T-cell (primary cell): Measurements from ENCODE around the gene SGCA. TPM values are rescaled to one million over a fixed set of nuclear protein-coding genes. Genes with fewer than 3 reads are reported as not detected.
A peak's percentile ranks its signal among the peaks of the same experiment; 100 is the strongest.

Experiments used
- ATAC-seq, 4 experiments: fragments of 200-7000 bp in 3 of 4; fragments of 150-1000 bp in 1 of 4; cut with Tn5 transposase; replicated peaks in 1 of 4; 1 replicate in 3 of 4; 2 replicates in 1 of 4; pipeline ENCODE4 v1.10.0; 2021; ENCODE audit warnings: moderate library complexity in 3 of 4, mild to moderate bottlenecking in 2 of 4, moderate number of reproducible peaks in 1 of 4
- CTCF ChIA-PET, 2 donors: fragments of 300-600 bp; sonication (Branson Sonifier 250); formaldehyde crosslinking; loops; one replicate each; lab custom pipeline; 2022; ENCODE audit warnings: antibody characterized with exemption in 2 of 2; lab: Charles Lee
- POLR2A ChIA-PET, 2 donors: fragments of 300-600 bp; sonication (Branson Sonifier 250); formaldehyde crosslinking; loops; one replicate each; lab custom pipeline; 2022; ENCODE audit warnings: antibody characterized with exemption in 2 of 2; lab: Charles Lee
- DNase-seq, 35 experiments: peaks; one replicate each; pipeline versions ENCODE4 v3.0.0 to v3.0.0-alpha.2; 2013 to 2023
- H3K27ac ChIP-seq: one replicate; pipeline ENCODE4 v1.5.1; 2013; ENCODE audit warnings: low read length
- H3K27me3 ChIP-seq, 2 experiments: replicated peaks in 1 of 2; 1 replicate in 1 of 2; 2 replicates in 1 of 2; pipeline versions ENCODE4 v1.6.1 to v1.7.0; 2013; ENCODE audit warnings: low read length in 1 of 2, mixed read lengths in 1 of 2; ENCODE audit not compliant: control insufficient read depth in 2 of 2, insufficient read depth in 2 of 2; ENCODE audit errors: extremely low read depth in 1 of 2
- H3K36me3 ChIP-seq, 2 donors: 1 replicate in 1 of 2; 2 replicates in 1 of 2; pipeline versions ENCODE4 v1.6.1 to v1.7.0; 2013; ENCODE audit warnings: low read length in 1 of 2; ENCODE audit not compliant: control insufficient read depth in 2 of 2, insufficient read depth in 1 of 2; ENCODE audit errors: extremely low read depth in 1 of 2
- H3K4me1 ChIP-seq, 2 experiments: 1 replicate in 1 of 2; 2 replicates in 1 of 2; pipeline versions ENCODE4 v1.6.1 to v1.7.0; 2013; ENCODE audit warnings: low read length in 2 of 2, mixed read lengths in 1 of 2; ENCODE audit not compliant: insufficient read depth in 2 of 2, control insufficient read depth in 1 of 2; ENCODE audit errors: extremely low read depth in 1 of 2
- H3K4me3 ChIP-seq, 2 donors: 1 replicate in 1 of 2; 2 replicates in 1 of 2; pipeline versions ENCODE4 v1.5.1 to v1.7.0; 2013; ENCODE audit warnings: mild to moderate bottlenecking in 2 of 2, low read length in 1 of 2, moderate library complexity in 1 of 2; ENCODE audit not compliant: control insufficient read depth in 1 of 2; ENCODE audit errors: extremely low read depth in 1 of 2
- H3K9me3 ChIP-seq: 2 replicates; pipeline ENCODE4 v1.7.0; 2013
- H3K27ac Mint-ChIP-seq, 2 donors: one replicate each; pipeline ENCODE4 v1.8.0; 2020 to 2021; ENCODE audit warnings: mild to moderate bottlenecking in 2 of 2, mixed read lengths in 2 of 2
- H3K27me3 Mint-ChIP-seq, 2 donors: one replicate each; pipeline ENCODE4 v1.8.0; 2021 to 2022; ENCODE audit warnings: mixed read lengths in 2 of 2
- H3K36me3 Mint-ChIP-seq: one replicate; pipeline ENCODE4 v1.8.0; 2021; ENCODE audit warnings: mixed read lengths
- H3K4me1 Mint-ChIP-seq, 3 donors: one replicate each; pipeline ENCODE4 v1.8.0; 2020 to 2022; ENCODE audit warnings: mixed read lengths in 3 of 3, mild to moderate bottlenecking in 1 of 3
- H3K4me3 Mint-ChIP-seq, 3 donors: one replicate each; pipeline ENCODE4 v1.8.0; 2020 to 2022; ENCODE audit warnings: mild to moderate bottlenecking in 3 of 3, mixed read lengths in 3 of 3, moderate library complexity in 3 of 3
- H3K9me3 Mint-ChIP-seq, 3 donors: one replicate each; pipeline ENCODE4 v1.8.0; 2020 to 2022; ENCODE audit warnings: mixed read lengths in 3 of 3
- WGBS: methylation state at CpG from one replicate; pipeline ENCODE4 v1.1.5; 2013; ENCODE audit warnings: missing lambda C conversion rate; ENCODE audit not compliant: insufficient coverage; 5-methylcytosine and 5-hydroxymethylcytosine counted together
- total RNA-seq, 35 experiments: library from RNA in 6 of 35; stranded (reverse) in 6 of 35; fragments of 120-200 nt in 1 of 35; gene quantifications; one replicate each; pipeline versions ENCODE4 v1.2.1 to v1.2.4 and lab custom pipeline; 2013 to 2026

SGCA gene
- total RNA-seq, 5 donors from 2014 or later (not counting 1 experiment from before 2014, with no cell fraction given), result 0.33 TPM; not detected in 4

DNA sequence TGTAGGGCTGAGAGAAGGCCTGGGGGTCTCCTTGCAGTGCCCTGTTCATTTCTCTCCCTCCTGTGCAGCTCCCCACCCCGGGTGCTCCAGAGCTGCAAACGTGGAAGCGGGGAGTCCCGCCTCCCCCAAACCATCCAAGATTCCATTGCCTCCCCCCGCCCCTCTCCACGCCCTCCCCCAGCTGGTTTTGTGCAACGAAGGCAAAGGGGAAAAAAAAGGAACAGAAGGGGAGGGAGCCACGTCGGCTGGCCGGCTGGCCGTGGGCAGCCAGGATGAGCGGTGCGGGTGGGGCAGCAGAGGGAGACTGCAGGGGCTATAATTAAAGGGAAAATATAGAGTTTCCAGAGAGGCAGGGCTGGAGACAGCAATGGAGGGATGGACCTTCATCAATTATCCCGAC, 37.3 kb downstream of the SGCA start:
- Mint-ChIP-seq H3K9me3 (no peaks in the 10 kb centered on the region), H3K4me3 (no peak overlapping the region), H3K27me3 (peaks cover 64 to 81% of the 10 kb centered on the region in 2 donors), H3K4me1 (peaks cover 27 to 34% (median 28%) of the 10 kb centered on the region in 3 donors), H3K36me3 (no peaks in the 10 kb centered on the region), H3K27ac (no peak overlapping the region)
- peaks cover 2 to 86% of the 10 kb centered on the region in 2 experiments for H3K27me3 ChIP-seq
- CTCF ChIA-PET, result interaction anchor here in 1 of 2 donors (1.3 to 1.6 kb wide), 2 partner anchors 10 to 95 kb away, joined by 4 to 6 read pairs; no protein-coding TSS in a partner anchor
- DNase-seq (no peak), ATAC-seq (no peak)
- no peaks in the 10 kb centered on the region for H3K36me3 ChIP-seq
- no peaks in the 10 kb centered on the region for H3K9me3 ChIP-seq
- H3K4me3 ChIP-seq, result no peak overlapping the region
- WGBS, result 84% methylated on average over 7 of the region's 14 CpGs
- H3K27ac ChIP-seq, result no peak overlapping the region
- peaks cover 2 to 28% of the 10 kb centered on the region in 2 experiments for H3K4me1 ChIP-seq
- POLR2A ChIA-PET, result interaction anchor here in 1 of 2 donors (0.7 kb wide), 1 partner anchor 109 kb away, joined by 3 read pairs; no protein-coding TSS in a partner anchor

- ATAC-seq, result no peak
- H3K36me3 Mint-ChIP-seq, result no peaks in the 10 kb centered on the region
Measured at GRCh38 chr17:50203604-50204345, 38.0 kb downstream of the SGCA start.

GRCh38 chr17:50204431-50204830, 38.6 kb downstream of the SGCA start:
- peaks cover 21 to 25% (median 21%) of the 10 kb centered on the region in 3 donors for H3K4me1 Mint-ChIP-seq
- H3K36me3 ChIP-seq, result no peaks in the 10 kb centered on the region
- CTCF ChIA-PET, result no interaction called here
- H3K27me3 Mint-ChIP-seq, result peaks cover 73 to 87% of the 10 kb centered on the region in 2 donors
- peaks cover 0 to 89% of the 10 kb centered on the region in 2 experiments for H3K27me3 ChIP-seq
- no peak overlapping the region for H3K4me3 ChIP-seq
- H3K9me3 ChIP-seq, result no peaks in the 10 kb centered on the region
- no peak for DNase-seq
- no peak overlapping the region for H3K4me3 Mint-ChIP-seq
- no peak for ATAC-seq
- H3K4me1 ChIP-seq, result peaks cover 2 to 25% of the 10 kb centered on the region in 2 experiments
- no CpG with 5 or more reads among the region's 3 CpGs for WGBS
- POLR2A ChIA-PET, result interaction anchor here in 1 of 2 donors (0.5 to 0.7 kb wide), 2 partner anchors 36 to 43 kb away, joined by 3 read pairs; no protein-coding TSS in a partner anchor
- H3K36me3 Mint-ChIP-seq, result no peaks in the 10 kb centered on the region
- no peak overlapping the region for H3K27ac Mint-ChIP-seq
- no peak overlapping the region for H3K27ac ChIP-seq
- no peaks in the 10 kb centered on the region for H3K9me3 Mint-ChIP-seq

More at GRCh38 chr17:50203604-50204345, 38.0 kb downstream of the SGCA start:
- no peak overlapping the region for H3K27ac ChIP-seq
- no peaks in the 10 kb centered on the region for H3K9me3 Mint-ChIP-seq
- H3K27ac Mint-ChIP-seq, result no peak overlapping the region
- 83% methylated on average over 5 of the region's 13 CpGs for WGBS
- ChIA-PET CTCF (no interaction called here), POLR2A (interaction anchor here in 1 of 2 donors (0.7 kb wide), 1 partner anchor 42 kb away, joined by 3 read pairs; no protein-coding TSS in a partner anchor)
- peaks cover 2 to 28% of the 10 kb centered on the region in 2 experiments for H3K4me1 ChIP-seq
- no peaks in the 10 kb centered on the region for H3K9me3 ChIP-seq
- no peak for DNase-seq
- H3K27me3 ChIP-seq, result peaks cover 0 to 87% of the 10 kb centered on the region in 2 experiments
- H3K36me3 ChIP-seq, result no peaks in the 10 kb centered on the region
- H3K4me1 Mint-ChIP-seq, result peaks cover 23 to 28% (median 23%) of the 10 kb centered on the region in 3 donors
- H3K4me3 Mint-ChIP-seq, result no peak overlapping the region
- H3K27me3 Mint-ChIP-seq, result peaks cover 66 to 83% of the 10 kb centered on the region in 2 donors
- H3K4me3 ChIP-seq, result no peak overlapping the region

GRCh38 chr17:50205111-50205962, 39.5 kb downstream of the SGCA start:
- peaks cover 73 to 85% of the 10 kb centered on the region in 2 donors for H3K27me3 Mint-ChIP-seq
- H3K36me3 Mint-ChIP-seq, result no peaks in the 10 kb centered on the region
- no peak for DNase-seq
- no peak for ATAC-seq
- peaks cover 16 to 21% (median 20%) of the 10 kb centered on the region in 3 donors for H3K4me1 Mint-ChIP-seq
- POLR2A ChIA-PET, result no interaction called here
- no peak overlapping the region for H3K4me3 ChIP-seq
- H3K9me3 ChIP-seq, result no peaks in the 10 kb centered on the region
- no peak overlapping the region for H3K27ac ChIP-seq
- H3K9me3 Mint-ChIP-seq, result no peaks in the 10 kb centered on the region
- H3K27me3 ChIP-seq, result peaks cover 0 to 89% of the 10 kb centered on the region in 2 experiments
- H3K27ac Mint-ChIP-seq, result peak overlapping the region in 1 of 2 donors; percentile 1
- peaks cover 0 to 16% of the 10 kb centered on the region in 2 experiments for H3K4me1 ChIP-seq
- H3K36me3 ChIP-seq, result no peaks in the 10 kb centered on the region
- no peak overlapping the region for H3K4me3 Mint-ChIP-seq
- CTCF ChIA-PET, result interaction anchor here in 1 of 2 donors (0.5 kb wide), 1 partner anchor 93 kb away, joined by 3 read pairs; no protein-coding TSS in a partner anchor
- 77% methylated on average over 4 of the region's 10 CpGs for WGBS

- ATAC-seq, result no peak
- DNase-seq, result no peak
- ChIA-PET POLR2A (no interaction called here), CTCF (no interaction called here)
- H3K4me3 ChIP-seq, result no peak overlapping the region
- peaks cover 0 to 9% of the 10 kb centered on the region in 2 experiments for H3K4me1 ChIP-seq
- Mint-ChIP-seq H3K27ac (no peak overlapping the region), H3K27me3 (peaks cover 68 to 78% of the 10 kb centered on the region in 2 donors), H3K4me3 (no peak overlapping the region), H3K9me3 (no peaks in the 10 kb centered on the region), H3K4me1 (peaks cover 9 to 14% (median 13%) of the 10 kb centered on the region in 3 donors), H3K36me3 (no peaks in the 10 kb centered on the region)
- no CpG with 5 or more reads among the region's 7 CpGs for WGBS
- no peak overlapping the region for H3K27ac ChIP-seq
- no peaks in the 10 kb centered on the region for H3K36me3 ChIP-seq
- no peaks in the 10 kb centered on the region for H3K9me3 ChIP-seq
- peaks cover 0 to 89% of the 10 kb centered on the region in 2 experiments for H3K27me3 ChIP-seq
Measured at GRCh38 chr17:50205963-50206505, 40.2 kb downstream of the SGCA start.
